Measurements from ENCODE around the gene TMEM215.
"Not testable (repeated sequence)": the region's sequence is repeated elsewhere in the genome, so short reads cannot be mapped to it uniquely, and the experiment has no call there.

The TMEM215 gene

GRCh38 chr9:32783168-32783891 lies at the start of gene TMEM215:
Gene TMEM215, plus strand, starts transcription at chr9:32783540. Its CDS starts 644 bp downstream, at chr9:32784184.
- DNase-seq: no peak

- no peak for DNase-seq
Observed at GRCh38 chr9:32735476-32735875, 47.9 kb upstream of the TMEM215 start.

GRCh38 chr9:32737378-32737777 lies 46.0 kb upstream of the TMEM215 start:
- DNase-seq: no peak

- DNase-seq: no peak
Observed at GRCh38 chr9:32738501-32739172, 44.7 kb upstream of the TMEM215 start.

- no peak for DNase-seq
Observed at GRCh38 chr9:32741706-32742105, 41.6 kb upstream of the TMEM215 start.

- DNase-seq: no peak
Observed at GRCh38 chr9:32742296-32742695, 41.0 kb upstream of the TMEM215 start.

GRCh38 chr9:32748013-32748412 lies 35.3 kb upstream of the TMEM215 start:
- DNase-seq: no peak

GRCh38 chr9:32755730-32756129 lies 27.6 kb upstream of the TMEM215 start:
- DNase-seq: no peak

GRCh38 chr9:32764139-32764538 lies 19.2 kb upstream of the TMEM215 start:
- no peak for DNase-seq

- no peak for DNase-seq
Observed at GRCh38 chr9:32775283-32775682, 8.1 kb upstream of the TMEM215 start.

GRCh38 chr9:32776201-32776600 lies 7.1 kb upstream of the TMEM215 start:
- no peak for DNase-seq

GRCh38 chr9:32782476-32783167 lies 718 bp upstream of the TMEM215 start:
- DNase-seq: no peak

- no peak for DNase-seq
Observed at GRCh38 chr9:32787816-32788215, 4.5 kb downstream of the TMEM215 start.

- DNase-seq: not testable (repeated sequence)
Observed at GRCh38 chr9:32796015-32796414, 12.7 kb downstream of the TMEM215 start.

- no peak for DNase-seq
Observed at GRCh38 chr9:32801530-32801929, 18.2 kb downstream of the TMEM215 start.

GRCh38 chr9:32807217-32807616 lies 23.9 kb downstream of the TMEM215 start:
- no peak for DNase-seq

GRCh38 chr9:32811246-32811645 lies 27.9 kb downstream of the TMEM215 start:
- no peak for DNase-seq

GRCh38 chr9:32820322-32820721 lies 37.0 kb downstream of the TMEM215 start:
- no peak for DNase-seq

- no peak for DNase-seq
Observed at GRCh38 chr9:32823101-32823500, 39.8 kb downstream of the TMEM215 start.

GRCh38 chr9:32823551-32823950 lies 40.2 kb downstream of the TMEM215 start:
- no peak for DNase-seq

GRCh38 chr9:32825203-32825602 lies 41.9 kb downstream of the TMEM215 start:
- DNase-seq: no peak

GRCh38 chr9:32828861-32829260 lies 45.5 kb downstream of the TMEM215 start:
- DNase-seq: no peak

- no peak for DNase-seq
Observed at GRCh38 chr9:32832346-32832745, 49.0 kb downstream of the TMEM215 start.
